ENCODE data around the gene LARP7.

- TF ChIP-seq, protein P1, sequence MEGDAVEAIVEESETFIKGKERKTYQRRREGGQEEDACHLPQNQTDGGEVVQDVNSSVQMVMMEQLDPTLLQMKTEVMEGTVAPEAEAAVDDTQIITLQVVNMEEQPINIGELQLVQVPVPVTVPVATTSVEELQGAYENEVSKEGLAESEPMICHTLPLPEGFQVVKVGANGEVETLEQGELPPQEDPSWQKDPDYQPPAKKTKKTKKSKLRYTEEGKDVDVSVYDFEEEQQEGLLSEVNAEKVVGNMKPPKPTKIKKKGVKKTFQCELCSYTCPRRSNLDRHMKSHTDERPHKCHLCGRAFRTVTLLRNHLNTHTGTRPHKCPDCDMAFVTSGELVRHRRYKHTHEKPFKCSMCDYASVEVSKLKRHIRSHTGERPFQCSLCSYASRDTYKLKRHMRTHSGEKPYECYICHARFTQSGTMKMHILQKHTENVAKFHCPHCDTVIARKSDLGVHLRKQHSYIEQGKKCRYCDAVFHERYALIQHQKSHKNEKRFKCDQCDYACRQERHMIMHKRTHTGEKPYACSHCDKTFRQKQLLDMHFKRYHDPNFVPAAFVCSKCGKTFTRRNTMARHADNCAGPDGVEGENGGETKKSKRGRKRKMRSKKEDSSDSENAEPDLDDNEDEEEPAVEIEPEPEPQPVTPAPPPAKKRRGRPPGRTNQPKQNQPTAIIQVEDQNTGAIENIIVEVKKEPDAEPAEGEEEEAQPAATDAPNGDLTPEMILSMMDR (IDR thresholded peaks at IDR 0.05): no peak
- no peak for TF ChIP-seq POLR2A (IDR thresholded peaks at IDR 0.05)
Measured at GRCh38 chr4:112706840-112707207, 69.9 kb downstream of the LARP7 start.

All from Peyer's patch (tissue), 4 donors.